NCI-H2107 treated with DMSO at 0.1 percent for 48 hours (cell line): ENCODE measurements around the gene RB1.

ENCODE experiments used
- DNase-seq: peaks from one replicate; lab custom pipeline; 2025; ENCODE audit not compliant: unreplicated experiment; lab: John Stamatoyannopoulos, UW

Gene RB1

DNA sequence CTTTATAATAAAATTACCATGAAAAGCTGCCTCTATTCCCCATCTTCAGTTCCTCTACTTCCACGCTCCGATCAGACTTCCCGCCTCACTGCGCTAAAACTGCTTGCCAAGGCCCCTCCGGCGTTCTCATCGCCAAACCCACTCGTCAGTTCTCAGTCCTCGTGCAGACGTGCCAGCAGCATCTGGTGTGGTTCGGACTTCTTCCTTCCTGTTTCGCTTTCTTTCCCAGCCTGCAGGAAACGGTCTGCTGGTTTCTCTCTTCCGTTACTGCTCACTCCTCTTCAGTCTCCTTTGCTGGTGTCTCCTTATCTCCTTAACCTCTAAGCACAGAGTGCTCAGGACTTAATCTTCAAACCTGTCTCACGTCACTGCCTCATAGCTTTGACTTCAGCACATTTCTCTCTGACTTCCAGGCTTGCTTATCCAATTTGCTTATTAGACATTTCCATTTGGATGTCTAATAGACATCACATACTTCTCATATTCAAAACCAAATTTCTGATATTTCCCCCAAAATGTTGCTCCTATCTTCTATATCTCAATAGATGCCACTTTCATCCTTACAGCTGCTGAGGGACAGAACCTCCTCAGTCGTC is 189.0 kb downstream of the RB1 start:
- DNase-seq, result no peak

DNA sequence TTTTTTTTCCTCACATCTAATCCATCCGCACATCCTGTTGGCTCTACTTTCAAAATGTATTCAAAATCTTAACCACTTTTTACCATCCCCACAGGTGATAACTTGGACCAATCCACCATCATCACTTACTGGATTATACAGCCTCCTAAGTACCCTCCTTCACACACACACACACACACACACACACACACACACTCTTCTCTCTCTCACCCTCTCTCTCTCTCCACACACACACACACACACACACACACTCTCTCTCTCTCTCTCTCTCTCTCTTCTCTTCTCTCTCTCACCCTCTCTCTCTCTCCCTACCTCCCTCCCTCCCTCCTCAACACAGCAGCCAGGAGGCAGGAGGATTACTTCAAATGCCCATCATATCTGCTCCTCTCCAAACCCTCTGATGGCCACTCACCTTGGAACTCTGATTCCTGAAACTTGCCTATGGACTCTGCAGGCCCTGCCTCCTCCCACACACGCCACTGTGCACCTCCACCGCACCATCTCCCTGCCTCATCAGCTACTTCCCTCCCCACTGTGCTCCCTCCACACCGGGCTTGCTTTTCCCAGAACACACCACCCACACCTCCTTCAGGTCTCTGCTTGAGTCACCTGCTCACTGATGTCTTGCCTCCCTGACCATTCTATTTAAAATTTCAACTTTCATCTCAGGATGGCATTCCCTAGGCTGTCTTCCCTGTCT is 189.7 kb downstream of the RB1 start:
- no peak for DNase-seq

DNA sequence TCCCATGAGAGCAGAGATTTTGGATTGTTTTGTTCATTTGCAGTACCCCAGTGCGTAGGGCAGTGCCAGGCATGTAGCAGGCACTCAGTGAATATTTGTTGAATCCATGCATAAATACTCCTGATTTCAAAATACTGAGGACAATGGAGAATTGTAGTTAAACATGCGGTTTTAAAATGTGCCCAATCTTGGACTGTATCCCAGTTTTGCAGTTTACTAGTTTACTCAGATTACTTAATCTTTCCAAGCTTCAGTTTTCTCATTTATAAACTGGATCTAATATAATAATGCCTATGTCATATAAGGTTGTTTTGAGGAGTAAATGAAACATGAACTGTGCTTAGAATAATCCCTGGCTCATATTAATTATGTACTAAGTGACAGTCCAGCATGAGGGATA is 190.3 kb downstream of the RB1 start:
- DNase-seq, result peak; percentile 36

DNA sequence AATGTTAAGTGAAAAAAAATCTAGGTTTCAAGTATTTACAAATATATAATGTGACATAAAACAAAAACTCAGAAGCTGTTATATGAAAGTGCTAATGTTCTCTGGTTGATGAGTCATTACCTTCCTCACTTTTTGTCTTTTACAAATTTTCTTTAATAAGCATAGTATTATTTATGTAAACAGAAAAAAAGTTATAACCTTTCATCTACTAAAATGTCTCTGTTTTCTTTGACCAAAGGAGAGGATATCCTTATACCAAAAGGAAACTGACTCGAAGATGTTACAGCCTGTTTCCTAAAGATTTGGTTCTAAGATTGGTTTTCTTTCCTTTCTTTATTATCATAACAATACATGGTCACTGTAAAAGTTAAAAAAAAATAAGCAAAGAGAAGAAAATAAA is 191.3 kb downstream of the RB1 start:
- DNase-seq, result no peak

DNA sequence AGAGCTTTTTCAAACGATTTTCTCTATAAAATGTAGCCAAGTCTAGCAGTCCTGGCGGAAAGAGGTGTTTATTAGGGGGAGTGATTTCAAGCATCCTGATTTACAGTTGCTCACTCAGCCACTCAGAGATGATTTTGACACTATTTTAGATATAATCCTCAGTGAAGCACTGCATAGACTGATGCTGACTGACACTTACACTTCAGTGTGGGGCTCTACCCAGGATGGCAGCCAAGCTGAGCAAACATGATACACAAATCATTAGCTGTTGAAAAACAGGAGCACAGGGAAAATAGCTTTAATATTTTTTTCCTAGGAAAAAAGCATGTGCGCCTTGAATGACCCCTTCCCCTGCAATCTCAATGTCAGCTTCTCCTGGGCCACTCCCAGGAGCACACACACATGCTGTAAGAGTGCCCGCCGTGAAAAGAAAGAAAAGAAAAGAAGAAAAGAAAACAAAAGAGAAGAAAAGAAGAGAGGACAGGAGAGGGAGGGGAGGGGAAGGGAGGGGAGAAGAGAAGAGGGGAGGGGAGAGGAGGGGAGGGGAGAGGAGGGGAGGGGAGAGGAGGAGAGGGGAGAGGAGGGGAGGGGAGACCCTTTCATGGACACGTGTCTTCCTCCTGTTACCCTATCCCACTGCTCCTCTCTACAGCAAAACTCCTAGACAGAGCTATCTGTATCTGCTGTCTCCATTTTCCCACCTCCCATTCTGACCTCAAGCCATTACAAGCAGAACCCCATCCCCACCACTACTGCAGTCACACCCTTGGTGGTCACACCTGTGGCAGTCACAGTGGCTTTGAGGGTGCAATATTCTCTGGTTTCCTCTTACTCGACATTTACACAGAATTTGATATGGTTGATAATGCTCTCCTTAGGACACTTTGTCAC is 193.0 kb downstream of the RB1 start:
- peak; percentile 5 for DNase-seq

DNA sequence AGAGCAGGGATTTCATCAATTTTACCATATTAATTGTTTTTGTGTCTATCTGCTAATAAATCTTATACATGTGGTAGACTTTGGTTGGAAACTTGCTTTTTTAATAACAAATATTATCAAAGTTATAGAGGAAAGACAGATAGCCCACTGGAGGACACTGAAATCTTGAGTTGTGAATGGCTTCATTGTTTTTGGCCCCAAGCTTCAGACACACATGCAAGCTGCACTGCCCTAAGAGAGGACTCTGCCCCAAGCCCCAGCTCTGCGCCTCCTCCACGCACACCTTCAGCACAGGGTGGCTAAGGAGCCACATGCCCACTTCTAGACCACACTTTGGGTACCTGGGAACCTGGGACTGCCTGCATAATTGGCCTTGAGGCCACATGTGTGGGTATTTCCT is 194.1 kb downstream of the RB1 start:
- no peak for DNase-seq

DNA sequence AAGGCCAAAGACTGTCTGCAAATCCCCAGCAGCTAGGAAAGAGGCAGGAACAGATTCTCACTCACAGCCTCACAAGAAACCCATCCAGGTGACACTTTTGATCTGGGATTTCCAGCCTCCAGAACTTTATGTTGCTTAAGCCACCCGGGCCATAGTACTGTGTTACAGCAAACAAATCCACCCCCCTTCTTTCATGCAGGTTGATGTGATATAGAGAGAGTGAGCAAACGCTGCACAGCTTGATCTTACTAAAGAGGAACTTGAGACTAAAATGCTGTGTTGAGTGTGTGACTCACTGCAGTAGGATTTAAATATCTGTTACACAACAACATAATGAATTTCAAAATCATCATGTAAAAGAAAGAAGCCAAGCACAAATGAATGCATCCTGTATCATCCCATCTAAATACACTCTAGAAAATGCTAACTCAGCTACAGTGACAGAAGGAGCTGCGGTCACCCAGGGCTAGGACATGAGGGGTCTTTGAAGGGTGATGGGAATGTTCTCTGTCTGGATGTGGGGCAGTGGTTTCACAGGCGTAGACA is 197.2 kb downstream of the RB1 start:
- peak; percentile 48 for DNase-seq

DNA sequence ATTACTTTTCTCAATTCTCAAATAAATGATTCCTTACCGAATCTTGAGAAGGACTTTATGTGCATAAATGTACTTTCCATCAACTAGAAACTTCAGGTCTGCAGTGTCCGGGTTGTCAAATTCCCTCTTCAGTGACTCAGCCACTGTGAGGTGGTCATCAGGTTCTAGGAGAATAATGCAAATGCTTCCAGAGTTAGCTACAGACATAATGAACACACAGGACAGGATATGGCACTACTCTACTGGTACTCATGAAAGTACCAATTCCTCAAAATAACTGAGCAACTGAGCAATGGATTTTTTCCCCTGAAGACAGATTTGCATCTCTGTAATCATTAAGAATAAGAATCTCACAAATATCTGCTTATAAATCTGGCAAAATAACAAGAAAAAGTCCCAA is 198.2 kb downstream of the RB1 start:
- no peak for DNase-seq

DNA sequence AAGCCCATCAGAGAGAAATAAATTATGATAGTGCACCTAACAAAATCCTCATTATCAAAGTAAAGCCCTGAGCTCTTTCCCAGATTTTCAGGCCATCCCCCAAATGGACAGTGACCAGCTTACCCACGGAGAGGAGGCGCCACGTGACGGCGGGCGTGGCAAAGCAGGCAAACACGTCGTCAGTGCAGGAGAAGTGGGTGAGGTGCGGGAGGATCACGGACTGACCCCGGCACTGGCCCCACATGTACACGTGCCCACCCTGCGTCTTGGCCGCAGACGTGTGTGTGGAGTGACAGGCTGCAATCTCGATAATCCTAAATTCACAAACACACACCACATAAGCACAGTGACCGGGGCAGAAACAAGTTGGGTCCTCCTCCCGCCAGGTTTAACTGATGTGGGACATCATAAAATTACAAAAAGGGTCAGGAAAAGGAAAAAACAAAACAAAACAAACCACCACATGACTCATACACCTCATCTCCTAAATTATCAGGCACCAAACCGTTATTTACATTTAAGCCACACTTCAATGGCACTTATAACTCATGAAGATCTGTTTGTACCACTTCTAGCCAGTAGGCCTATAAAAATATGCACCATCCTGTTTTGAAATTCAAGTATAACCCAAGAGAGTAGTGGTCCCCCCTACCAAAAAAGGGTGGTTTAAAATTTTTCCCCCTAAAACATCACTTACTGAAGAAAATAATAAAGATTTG is 199.2 kb downstream of the RB1 start:
- DNase-seq, result no peak

DNA sequence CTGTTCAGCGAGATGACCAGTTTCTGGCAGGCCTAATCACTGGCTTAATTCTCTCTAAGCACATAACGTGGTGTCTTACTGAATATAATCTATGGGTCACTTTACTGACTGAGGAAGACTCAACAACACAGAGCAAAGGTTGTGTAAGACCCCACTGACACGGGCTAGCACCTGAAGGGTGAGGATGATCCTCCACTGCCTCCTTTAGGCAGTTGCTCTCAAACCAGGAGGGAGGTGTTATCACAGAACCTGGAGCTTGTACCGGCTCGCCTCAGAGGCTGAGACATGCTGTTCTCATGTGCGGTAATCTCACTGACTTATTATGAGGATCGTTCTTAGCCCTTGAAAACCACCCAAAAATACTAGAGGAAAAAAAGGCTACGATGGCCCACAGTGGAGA is 201.1 kb downstream of the RB1 start:
- DNase-seq, result no peak

DNA sequence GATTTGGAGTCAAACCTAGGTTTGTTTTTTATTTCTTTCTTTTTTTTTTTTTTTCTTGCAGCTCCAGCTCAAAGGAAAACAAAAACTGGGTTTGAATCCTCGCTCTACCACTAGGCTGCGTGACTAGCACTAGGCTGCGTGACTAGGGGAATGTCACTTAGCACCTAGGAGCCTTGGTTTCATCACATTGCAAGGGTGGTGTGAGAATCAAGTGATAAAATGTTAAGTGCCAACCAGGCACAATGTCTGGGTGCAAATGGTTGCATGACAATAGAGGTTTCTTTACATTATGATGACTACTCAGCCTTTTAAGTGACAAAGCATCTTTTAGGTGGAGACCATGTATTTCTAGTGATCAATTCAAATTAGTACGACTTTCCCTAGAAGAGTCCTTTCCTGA is 201.5 kb downstream of the RB1 start:
- DNase-seq, result no peak

DNA sequence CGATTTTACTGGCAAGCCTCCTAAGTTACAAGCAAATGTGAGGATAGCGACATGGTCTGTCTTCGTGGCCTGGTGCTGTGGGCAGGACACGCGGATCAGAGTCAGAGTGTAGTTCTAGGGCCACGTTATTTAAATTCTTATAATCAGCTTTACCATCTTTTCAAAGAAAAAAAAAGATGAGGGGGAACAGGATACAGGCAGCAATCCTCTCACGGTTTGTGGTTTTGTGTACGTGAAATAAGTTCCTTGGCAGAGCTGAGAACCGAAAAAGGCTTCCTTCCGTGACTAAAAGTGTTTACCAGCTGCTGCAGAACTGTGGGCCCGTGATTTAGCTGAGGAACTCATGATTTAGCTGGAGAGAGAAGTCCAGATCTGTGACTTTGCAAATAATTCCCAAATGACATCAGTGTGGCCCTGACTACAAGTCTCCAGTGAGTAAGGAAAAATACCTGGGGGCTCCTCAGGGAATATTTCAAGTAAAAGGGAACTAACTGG is 202.1 kb downstream of the RB1 start:
- DNase-seq, result no peak

DNA sequence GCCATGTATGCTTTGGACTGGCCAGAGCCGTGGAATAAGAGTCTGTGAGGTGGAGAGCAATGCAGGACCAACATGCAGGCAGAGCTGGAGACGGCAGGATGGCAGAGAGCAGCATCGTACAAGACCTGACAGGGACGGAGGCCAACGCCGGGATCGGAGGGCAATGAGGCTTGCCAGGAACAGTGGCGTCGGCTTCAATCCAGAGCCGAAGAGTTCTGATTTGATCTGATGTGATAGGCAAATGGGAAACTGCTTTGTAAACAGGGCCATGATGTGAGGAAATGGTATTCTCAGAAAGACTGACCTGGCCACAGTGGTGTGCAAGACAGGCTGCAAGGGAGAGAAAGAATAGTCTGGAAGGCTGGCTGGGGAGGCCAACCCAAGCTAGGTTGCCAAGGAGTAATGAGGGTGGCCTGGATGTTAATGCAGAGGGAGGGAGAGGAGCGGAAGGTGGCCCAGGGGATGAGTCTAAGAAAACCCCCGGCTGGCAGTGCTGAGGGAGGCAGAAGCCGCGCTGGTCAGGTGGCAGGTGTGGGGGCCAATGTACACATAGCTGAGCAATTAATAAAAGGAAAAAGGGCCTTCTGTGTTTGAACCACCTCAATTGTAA is 202.6 kb downstream of the RB1 start:
- no peak for DNase-seq

DNA sequence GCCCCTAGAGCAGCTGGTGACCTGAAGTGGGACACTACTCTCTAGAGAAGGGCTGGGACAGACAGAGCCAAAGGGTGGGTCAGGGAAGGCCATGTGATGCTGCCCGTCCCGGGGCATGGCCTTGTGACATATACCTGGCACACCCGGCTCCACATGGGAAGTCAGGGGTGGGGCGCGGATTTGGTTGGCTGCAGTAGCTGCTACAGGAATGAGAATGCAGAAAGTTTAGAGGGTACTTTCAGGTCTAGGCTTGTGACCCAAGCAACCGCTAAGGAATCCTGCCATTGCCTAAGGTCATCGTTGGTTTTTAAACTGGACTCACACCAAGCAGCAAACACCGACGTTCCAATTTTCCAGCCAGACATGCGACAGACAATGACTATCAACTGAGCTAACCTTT is 203.5 kb downstream of the RB1 start:
- DNase-seq, result no peak

DNA sequence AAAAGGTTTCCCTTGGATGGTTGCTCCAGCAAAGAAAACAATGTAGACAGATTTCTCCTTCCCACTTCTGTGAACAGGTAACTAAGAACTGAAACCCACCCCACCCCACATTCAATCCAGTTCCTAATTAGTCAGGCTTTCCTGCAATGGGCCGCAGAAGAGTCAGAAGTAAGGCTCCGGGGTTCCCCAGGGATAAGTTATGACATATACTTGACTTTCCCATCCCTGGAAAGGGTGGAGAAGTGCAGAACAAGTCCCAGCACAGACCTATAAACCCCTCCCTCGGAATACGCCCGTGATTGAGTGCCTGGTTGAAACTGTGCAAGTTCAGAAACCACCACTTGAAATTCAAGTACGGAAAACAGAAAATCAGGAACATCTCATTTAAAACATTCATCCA is 204.5 kb downstream of the RB1 start:
- DNase-seq, result no peak

DNA sequence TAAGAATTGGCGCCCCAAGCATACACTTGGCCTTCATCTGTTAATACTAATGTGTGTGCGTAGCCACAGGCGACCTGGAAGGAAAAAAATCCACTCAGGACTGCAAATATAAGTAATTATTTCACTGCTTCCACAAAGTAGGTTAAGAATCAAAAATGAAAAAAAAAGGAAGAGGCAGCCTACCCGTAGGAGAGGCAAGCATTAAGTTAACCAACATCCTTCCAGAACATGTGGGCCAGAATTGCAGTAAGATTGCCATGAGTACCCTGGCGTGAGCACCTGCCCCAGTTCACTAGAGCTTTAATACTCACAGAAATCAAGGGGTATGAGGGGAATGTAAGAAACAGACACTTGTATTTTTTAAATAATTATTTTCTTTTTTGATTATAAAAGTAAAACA is 207.1 kb downstream of the RB1 start:
- DNase-seq, result no peak

DNA sequence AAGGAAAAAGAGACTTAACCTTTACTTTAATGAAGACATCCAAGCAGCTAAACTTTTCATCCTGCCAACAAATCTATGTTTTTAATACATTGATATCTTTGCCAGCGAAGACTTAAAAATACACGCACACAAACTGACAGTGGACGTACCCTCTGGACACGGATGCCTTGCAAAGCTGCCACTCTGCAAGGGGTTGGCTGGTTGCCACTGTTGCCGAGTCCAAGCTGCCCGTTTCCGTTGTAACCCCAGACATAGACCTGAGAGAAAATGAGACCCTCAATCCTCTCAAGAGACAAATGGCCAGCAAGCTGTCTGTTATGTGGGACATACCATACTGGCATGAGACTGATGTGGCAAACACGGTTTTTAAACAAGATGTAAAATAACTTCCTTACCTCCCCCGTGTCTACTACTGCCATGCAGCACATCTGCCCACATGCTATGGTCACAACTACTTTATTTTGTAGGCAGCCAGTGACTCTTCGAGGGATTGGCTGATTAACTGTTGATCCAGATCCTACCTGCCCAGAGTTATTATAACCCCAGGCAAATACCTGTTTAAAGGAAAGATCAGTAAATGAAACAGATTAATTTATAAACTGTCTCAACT is 208.2 kb downstream of the RB1 start:
- no peak for DNase-seq

DNA sequence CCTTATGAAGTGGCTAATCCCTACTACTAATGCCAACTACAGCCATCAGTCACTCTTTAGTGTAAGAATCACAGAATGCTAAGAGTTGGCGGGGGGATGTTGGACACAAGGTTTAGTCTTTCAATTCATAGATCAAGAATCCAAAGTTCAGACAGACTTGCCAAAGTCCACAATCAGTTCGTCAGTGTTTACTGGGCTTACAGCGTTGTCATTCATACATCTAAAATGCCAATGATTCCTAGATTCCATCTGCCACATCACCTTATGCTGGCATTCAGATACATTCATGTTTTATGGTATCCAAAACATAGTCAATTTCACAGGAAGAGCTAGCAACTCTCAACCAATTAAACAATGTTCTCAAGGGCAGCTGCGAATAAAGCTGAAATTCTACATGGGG is 211.2 kb downstream of the RB1 start:
- DNase-seq, result no peak

DNA sequence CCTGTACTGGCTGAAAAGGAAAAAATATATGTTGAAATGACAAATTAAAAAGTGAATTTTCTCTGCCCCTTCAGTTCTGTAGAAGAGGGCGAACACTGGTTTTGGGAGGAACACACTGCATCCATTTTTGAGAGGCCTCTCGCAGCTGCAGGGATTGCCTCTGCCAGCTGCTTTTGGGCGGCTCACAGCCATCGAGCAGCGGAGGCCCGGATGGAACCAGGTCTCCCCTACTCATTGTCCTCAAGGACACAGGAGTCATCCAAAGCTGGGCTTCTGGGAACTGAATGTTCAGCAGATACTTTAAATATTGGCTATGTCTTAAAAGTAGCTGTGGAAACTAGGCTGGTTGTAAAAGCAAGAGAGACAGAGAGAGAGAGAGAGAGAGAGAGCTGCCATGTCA is 212.2 kb downstream of the RB1 start:
- no peak for DNase-seq

DNA sequence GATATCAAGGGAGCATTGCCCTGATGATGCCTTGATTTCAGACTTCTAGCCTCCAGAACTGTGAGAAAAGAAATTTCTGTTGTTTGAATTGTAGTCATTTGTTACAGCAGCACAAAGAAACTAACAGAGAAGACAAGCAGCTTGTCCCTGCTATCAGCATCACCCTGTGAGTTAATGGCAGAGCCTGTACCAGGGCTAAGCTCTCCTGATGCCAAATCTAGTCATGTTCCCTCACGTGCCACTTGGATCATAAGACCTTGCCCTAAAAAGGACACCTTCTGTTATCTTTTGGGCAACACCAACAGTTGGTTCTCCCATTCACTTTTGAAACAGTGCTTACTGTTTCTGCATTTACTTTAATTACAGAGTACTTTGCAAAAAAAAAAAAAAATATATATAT is 214.5 kb downstream of the RB1 start:
- DNase-seq, result no peak
